Loucy (cell line): ENCODE measurements around the gene SUCLG2.
"Not testable (repeated sequence)": the region's sequence is repeated elsewhere in the genome, so short reads cannot be mapped to it uniquely, and the experiment has no call there.

ENCODE experiments used
- H2AFZ ChIP-seq: fragments of 200-600 bp; sonication (generic); 2 replicates; pipeline ENCODE4 v1.6.0; 2016; ENCODE audit warnings: antibody characterized with exemption, mild to moderate bottlenecking, low read length, moderate library complexity
- H3F3A ChIP-seq: fragments of 200-600 bp; 2 replicates; pipeline ENCODE4 v1.6.0; 2016; ENCODE audit warnings: antibody characterized with exemption, low read depth, mild to moderate bottlenecking
- H3K27me3 ChIP-seq: fragments of 200-600 bp; sonication (generic); 2 replicates; pipeline ENCODE4 v1.6.1; 2014; ENCODE audit warnings: low read length, mild to moderate bottlenecking; ENCODE audit not compliant: insufficient read depth, poor library complexity, severe bottlenecking
- H3K36me3 ChIP-seq: fragments of 200-600 bp; sonication (generic); 2 replicates; pipeline ENCODE4 v1.6.1; 2016; ENCODE audit warnings: low read length; ENCODE audit not compliant: insufficient read depth
- H3K4me1 ChIP-seq: fragments of 200-600 bp; sonication (generic); 2 replicates; pipeline ENCODE4 v1.5.1; 2014; ENCODE audit warnings: low read length, mild to moderate bottlenecking; ENCODE audit not compliant: insufficient read depth, poor library complexity, severe bottlenecking
- H3K4me2 ChIP-seq: fragments of 200-600 bp; sonication (generic); 2 replicates; pipeline ENCODE4 v1.6.0; 2014; ENCODE audit warnings: antibody characterized with exemption, low read length, low read depth, mild to moderate bottlenecking; ENCODE audit not compliant: poor library complexity, severe bottlenecking
- H3K4me3 ChIP-seq: fragments of 200-600 bp; sonication (generic); 2 replicates; pipeline ENCODE4 v1.5.1; 2014; ENCODE audit warnings: low read length, mild to moderate bottlenecking, mixed read lengths; ENCODE audit not compliant: poor library complexity, severe bottlenecking
- H3K79me2 ChIP-seq: fragments of 200-600 bp; sonication (generic); 2 replicates; pipeline ENCODE4 v1.6.1; 2014; ENCODE audit warnings: low read length; ENCODE audit not compliant: insufficient read depth
- H3K9ac ChIP-seq: fragments of 200-600 bp; sonication (generic); 2 replicates; pipeline ENCODE4 v1.6.0; 2014; ENCODE audit warnings: mild to moderate bottlenecking, low read depth, low read length, moderate library complexity; ENCODE audit not compliant: poor library complexity, severe bottlenecking
- H3K9me2 ChIP-seq: fragments of 200-600 bp; sonication (generic); replicated peaks from 2 replicates; pipeline ENCODE4 v1.6.1; 2016; ENCODE audit warnings: low read depth, low read length, mixed read lengths
- H3K9me3 ChIP-seq: fragments of 200-600 bp; sonication (generic); 2 replicates; pipeline ENCODE4 v1.6.1; 2014; ENCODE audit warnings: mild to moderate bottlenecking, antibody characterized with exemption, low read length, low read depth; ENCODE audit not compliant: insufficient read depth
- H4K20me1 ChIP-seq: fragments of 200-600 bp; sonication (generic); 2 replicates; pipeline ENCODE4 v1.6.0; 2014; ENCODE audit warnings: antibody characterized with exemption, low read length, mild to moderate bottlenecking; ENCODE audit not compliant: insufficient read depth, poor library complexity, severe bottlenecking
- CTCF ChIP-seq: fragments of 200-600 bp; sonication (generic); conservative IDR thresholded peaks from 2 replicates; pipeline ENCODE4 v1.5.1; 2014; ENCODE audit warnings: mild to moderate bottlenecking, antibody characterized with exemption, low read length
- EZH2phosphoT487 ChIP-seq: fragments of 200-600 bp; IDR thresholded peaks from 2 replicates; pipeline ENCODE4 v1.6.1; 2018; ENCODE audit warnings: antibody characterized with exemption, mild to moderate bottlenecking, moderate library complexity, borderline replicate concordance

The SUCLG2 gene

GRCh38 chr3:67551361-67552016 is 102.9 kb downstream of the SUCLG2 start:
- Histone ChIP-seq H3K9ac (no peak overlapping the region), H2AFZ (no peak overlapping the region), H3K79me2 (no peaks in the 10 kb centered on the region), H3K27me3 (no peaks in the 10 kb centered on the region), H3K36me3 (no peaks in the 10 kb centered on the region), H3K4me2 (no peak overlapping the region), H3K4me1 (no peaks in the 10 kb centered on the region), H3K9me2 (no peaks in the 10 kb centered on the region), H4K20me1 (no peaks in the 10 kb centered on the region), H3F3A (no peaks in the 10 kb centered on the region), H3K4me3 (no peak overlapping the region), H3K9me3 (no peaks in the 10 kb centered on the region)
- TF ChIP-seq EZH2phosphoT487: no peak
- TF ChIP-seq CTCF: no peak

GRCh38 chr3:67550541-67550940 is 103.9 kb downstream of the SUCLG2 start:
- no peak overlapping the region for H3K4me3 ChIP-seq

GRCh38 chr3:67542502-67543250 is 111.7 kb downstream of the SUCLG2 start:
- H3K27me3 ChIP-seq, H3K4me3 ChIP-seq, H3K9me3 ChIP-seq, H3F3A ChIP-seq, H3K4me2 ChIP-seq, H3K4me1 ChIP-seq, H3K36me3 ChIP-seq, H3K9me2 ChIP-seq, H4K20me1 ChIP-seq, H2AFZ ChIP-seq, H3K79me2 ChIP-seq, H3K9ac ChIP-seq: not testable (repeated sequence)

More at GRCh38 chr3:67550541-67550940, 103.9 kb downstream of the SUCLG2 start:
- Histone ChIP-seq H4K20me1 (no peaks in the 10 kb centered on the region), H3K4me2 (no peak overlapping the region), H3K9me2 (no peaks in the 10 kb centered on the region), H2AFZ (no peak overlapping the region), H3K9me3 (no peaks in the 10 kb centered on the region), H3K36me3 (no peaks in the 10 kb centered on the region), H3K9ac (no peak overlapping the region), H3K79me2 (no peaks in the 10 kb centered on the region), H3K4me1 (no peaks in the 10 kb centered on the region), H3K27me3 (no peaks in the 10 kb centered on the region), H3F3A (no peaks in the 10 kb centered on the region)
- TF ChIP-seq CTCF (no peak), EZH2phosphoT487 (no peak)
